GM21717 (cell line): ENCODE results near the gene JAZF1.

Experiments
- ATAC-seq: cut with Tn5 transposase; IDR thresholded peaks from one replicate; pipeline ENCODE4 v1.9.1; 2021; ENCODE audit warnings: mild to moderate bottlenecking, moderate library complexity; ENCODE audit not compliant: unreplicated experiment

The JAZF1 gene

GRCh38 chr7:28140979-28141378 lies 39.6 kb downstream of the JAZF1 start:
- ATAC-seq, result no peak

- ATAC-seq, result no peak
These were observed 41.8 kb downstream of the JAZF1 start for GRCh38 chr7:28138837-28139236.

- ATAC-seq, result no peak
These were observed 43.1 kb downstream of the JAZF1 start for GRCh38 chr7:28137463-28137862.

GRCh38 chr7:28136885-28137284 lies 43.7 kb downstream of the JAZF1 start:
- ATAC-seq, result no peak

- ATAC-seq, result no peak
These were observed 44.2 kb downstream of the JAZF1 start for GRCh38 chr7:28136420-28136819.

GRCh38 chr7:28135760-28136159 lies 44.8 kb downstream of the JAZF1 start:
- no peak for ATAC-seq

- ATAC-seq, result no peak
These were observed 45.3 kb downstream of the JAZF1 start for GRCh38 chr7:28135315-28135714.

- no peak for ATAC-seq
These were observed 46.7 kb downstream of the JAZF1 start for GRCh38 chr7:28133872-28134271.

GRCh38 chr7:28132959-28133870 lies 47.4 kb downstream of the JAZF1 start:
- no peak for ATAC-seq

GRCh38 chr7:28130277-28130676 lies 50.3 kb downstream of the JAZF1 start:
- ATAC-seq, result no peak

GRCh38 chr7:28128608-28129007 lies 52.0 kb downstream of the JAZF1 start:
- ATAC-seq, result no peak

GRCh38 chr7:28126410-28127041 lies 54.1 kb downstream of the JAZF1 start:
- ATAC-seq, result no peak

GRCh38 chr7:28125431-28126409 lies 54.9 kb downstream of the JAZF1 start:
- no peak for ATAC-seq

- ATAC-seq, result no peak
These were observed 56.2 kb downstream of the JAZF1 start for GRCh38 chr7:28124413-28124812.

GRCh38 chr7:28123752-28124151 lies 56.8 kb downstream of the JAZF1 start:
- ATAC-seq, result no peak

- no peak for ATAC-seq
These were observed 59.1 kb downstream of the JAZF1 start for GRCh38 chr7:28121496-28121895.

- ATAC-seq, result no peak
These were observed 64.6 kb downstream of the JAZF1 start for GRCh38 chr7:28116041-28116440.

GRCh38 chr7:28115261-28115660 lies 65.3 kb downstream of the JAZF1 start:
- no peak for ATAC-seq

GRCh38 chr7:28114056-28114455 lies 66.5 kb downstream of the JAZF1 start:
- no peak for ATAC-seq

- no peak for ATAC-seq
These were observed 67.6 kb downstream of the JAZF1 start for GRCh38 chr7:28112883-28113540.

GRCh38 chr7:28112467-28112866 lies 68.1 kb downstream of the JAZF1 start:
- no peak for ATAC-seq
